GM10248 (cell line): ENCODE data around the gene RAB40B.

Experiments used
- CTCF ChIA-PET: fragments of 300-600 bp; sonication (Branson Sonifier 250); formaldehyde crosslinking; extraction: SDS; loops from one replicate; lab custom pipeline; 2021; ENCODE audit warnings: antibody characterized with exemption; lab: Yijun Ruan, JAX
- POLR2A ChIA-PET: fragments of 350-650 bp; sonication (Branson Sonifier 250); formaldehyde crosslinking; extraction: SDS; loops from one replicate; lab custom pipeline; 2020; ENCODE audit warnings: antibody characterized with exemption; lab: Yijun Ruan, JAX
- DNase-seq: peaks from one replicate; pipeline ENCODE4 v3.0.0; 2012; ENCODE audit errors: extremely low spot score
- CTCF ChIP-seq: IDR thresholded peaks from 2 replicates; pipeline ENCODE4 v1.5.1; 2012; ENCODE audit warnings: mild to moderate bottlenecking, low read depth; ENCODE audit errors: extremely low read depth, missing control alignments, control extremely low read depth

Gene RAB40B

GRCh38 chr17:82703935-82704865 lies 5.7 kb upstream of the RAB40B start:
- ChIA-PET CTCF (no interaction called here), POLR2A (no interaction called here)
- no peak for DNase-seq
- no peak for TF ChIP-seq CTCF

- DNase-seq = no peak
- ChIA-PET POLR2A (no interaction called here), CTCF (no interaction called here)
- TF ChIP-seq CTCF = no peak
Measured at GRCh38 chr17:82703036-82703745, 4.7 kb upstream of the RAB40B start.

GRCh38 chr17:82702231-82702927 lies 3.9 kb upstream of the RAB40B start:
- CTCF ChIA-PET = no interaction called here
- no peak for TF ChIP-seq CTCF
- POLR2A ChIA-PET = no interaction called here
- DNase-seq = no peak

- no peak for TF ChIP-seq CTCF
- ChIA-PET POLR2A (no interaction called here), CTCF (no interaction called here)
- DNase-seq = no peak
Measured at GRCh38 chr17:82699551-82699950, 1.1 kb upstream of the RAB40B start.

- ChIA-PET CTCF (interaction anchor here (1.0 to 2.1 kb wide), 2 partner anchors 10 to 30 kb away, joined by 3 to 4 read pairs; no protein-coding TSS in a partner anchor), POLR2A (interaction anchor here (1.6 kb wide), 1 partner anchor 20 kb away, joined by 7 read pairs; no protein-coding TSS in a partner anchor)
- TF ChIP-seq CTCF = no peak
- DNase-seq = no peak
Measured at GRCh38 chr17:82698974-82699442, 510 bp upstream of the RAB40B start.

GRCh38 chr17:82697808-82698064 lies 762 bp downstream of the RAB40B start:
- ChIA-PET POLR2A (interaction anchor here (1.6 kb wide), 1 partner anchor 18 kb away, joined by 7 read pairs; no protein-coding TSS in a partner anchor), CTCF (interaction anchor here (0.9 to 2.1 kb wide), 2 partner anchors 14 to 31 kb away, joined by 3 to 4 read pairs; no protein-coding TSS in a partner anchor)
- no peak for DNase-seq
- no peak for TF ChIP-seq CTCF
